ENCODE results near the gene RAD51B.

DNA sequence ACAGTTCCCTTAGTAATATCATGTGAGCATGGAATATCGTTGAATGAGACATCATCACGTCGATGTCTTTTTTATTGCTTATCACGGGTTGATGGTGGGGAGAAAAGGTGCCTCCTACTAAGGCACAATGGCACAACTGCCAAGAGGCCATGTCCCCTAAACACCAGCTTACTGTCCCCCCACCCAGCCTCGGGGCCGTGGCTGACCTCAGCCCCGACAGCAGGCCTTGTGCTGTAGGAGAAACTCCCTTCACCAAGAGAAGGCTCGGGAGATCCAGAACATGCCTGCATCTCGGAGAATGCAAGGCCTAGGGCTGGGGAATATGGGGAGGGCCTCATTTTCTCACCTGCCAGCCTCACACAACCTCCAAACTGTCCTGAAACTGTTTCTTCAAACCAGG is 950.5 kb downstream of the RAD51B start:
- TF ChIP-seq TAF1 (IDR thresholded peaks at IDR 0.05; ENCODE audit: borderline replicate concordance, low read depth, low read length) (no peak), POLR2AphosphoS5 (IDR thresholded peaks at IDR 0.05; ENCODE audit: low read depth, low read length) (no peak)

Data from GM12892 (cell line).